GM18519 (cell line): ENCODE results near the gene RAB40C.

ENCODE experiments used
- ATAC-seq: cut with Tn5 transposase; IDR thresholded peaks from one replicate; pipeline ENCODE4 v1.9.1; 2021; ENCODE audit warnings: mild to moderate bottlenecking, moderate library complexity; ENCODE audit not compliant: unreplicated experiment, low FRiP score

RAB40C gene

GRCh38 chr16:610513-611381 lies 20.9 kb downstream of the RAB40C start:
- ATAC-seq: no peak

- ATAC-seq: no peak
These were observed 25.3 kb downstream of the RAB40C start for GRCh38 chr16:615122-615521.

GRCh38 chr16:616733-617586 lies 27.1 kb downstream of the RAB40C start:
- no peak for ATAC-seq

- no peak for ATAC-seq
These were observed 28.0 kb downstream of the RAB40C start for GRCh38 chr16:617855-618254.

GRCh38 chr16:619476-620100 lies 29.7 kb downstream of the RAB40C start:
- no peak for ATAC-seq

GRCh38 chr16:620700-621525 lies 31.0 kb downstream of the RAB40C start:
- no peak for ATAC-seq

GRCh38 chr16:621526-622105 lies 31.8 kb downstream of the RAB40C start:
- ATAC-seq: no peak

GRCh38 chr16:622920-623280 lies 33.0 kb downstream of the RAB40C start:
- ATAC-seq: no peak

- ATAC-seq: no peak
These were observed 34.7 kb downstream of the RAB40C start for GRCh38 chr16:624526-625070.

- no peak for ATAC-seq
These were observed 35.5 kb downstream of the RAB40C start for GRCh38 chr16:625117-625976.

GRCh38 chr16:625977-626765 lies 36.3 kb downstream of the RAB40C start:
- ATAC-seq: no peak

GRCh38 chr16:626787-627453 lies 37.1 kb downstream of the RAB40C start:
- ATAC-seq: no peak

GRCh38 chr16:627454-628239 lies 37.8 kb downstream of the RAB40C start:
- ATAC-seq: no peak

GRCh38 chr16:628321-629061 lies 38.6 kb downstream of the RAB40C start:
- no peak for ATAC-seq

- ATAC-seq: no peak
These were observed 39.4 kb downstream of the RAB40C start for GRCh38 chr16:629185-629832.
